ENCODE data around the gene PIBF1. TPM values are rescaled to one million over a fixed set of nuclear protein-coding genes. Genes with fewer than 3 reads are reported as not detected.

Gene PIBF1
- total RNA-seq, 2 experiments from 2014 or later: 17.9 to 19.8 TPM

DNA sequence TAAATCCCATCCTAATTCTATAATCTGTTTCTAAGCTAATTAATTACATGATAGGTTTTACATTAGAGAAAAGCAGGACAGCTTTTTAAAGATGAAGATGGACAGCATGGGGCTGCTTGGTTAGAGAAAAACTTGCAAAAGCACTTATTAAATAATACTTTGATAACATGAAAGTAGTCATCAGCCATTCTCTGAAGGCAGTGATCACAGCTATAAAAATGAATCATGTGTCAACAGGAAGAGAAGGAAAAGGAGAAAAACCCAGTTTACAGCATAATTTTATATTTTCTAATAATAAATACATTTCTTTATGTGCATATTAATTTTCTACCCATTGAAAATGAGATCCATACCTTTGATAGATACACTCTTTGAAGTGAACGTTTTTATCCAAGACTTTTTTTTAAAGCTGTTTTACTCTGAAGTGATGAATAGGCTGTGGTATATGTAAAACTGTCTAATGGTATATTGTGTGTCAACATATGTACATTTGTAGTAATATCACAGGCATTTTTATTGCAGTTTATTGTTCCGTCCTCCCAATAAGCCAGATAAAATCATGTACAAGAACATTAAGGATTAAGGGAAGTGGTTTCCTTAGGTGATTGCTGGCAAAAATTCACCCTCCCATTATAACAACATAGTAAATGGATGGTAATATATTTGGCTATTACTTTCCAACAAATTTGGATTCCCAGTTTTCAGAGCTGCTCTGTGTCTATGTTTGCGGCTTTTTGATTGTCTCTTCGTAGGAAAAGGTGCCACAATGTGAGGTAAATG, 275.5 kb downstream of the PIBF1 start:
- ChIA-PET CTCF (no interaction called here), POLR2A (interaction anchor here (0.5 kb wide), 1 partner anchor 42 kb away, joined by 4 read pairs; no protein-coding TSS in a partner anchor)

DNA sequence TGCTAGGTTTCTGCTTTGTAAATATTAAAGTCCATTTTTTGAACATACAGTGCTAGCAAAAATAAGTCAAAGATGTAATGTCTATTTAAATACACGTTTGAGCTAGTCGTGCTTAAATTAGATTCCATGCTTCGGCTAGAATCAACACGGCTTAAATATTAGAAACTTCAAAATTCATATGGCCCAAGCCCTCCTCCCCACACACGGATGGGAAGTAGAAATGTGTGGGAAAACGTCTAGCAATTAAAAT, 276.1 kb downstream of the PIBF1 start:
- CTCF ChIA-PET: no interaction called here
- POLR2A ChIA-PET: no interaction called here

DNA sequence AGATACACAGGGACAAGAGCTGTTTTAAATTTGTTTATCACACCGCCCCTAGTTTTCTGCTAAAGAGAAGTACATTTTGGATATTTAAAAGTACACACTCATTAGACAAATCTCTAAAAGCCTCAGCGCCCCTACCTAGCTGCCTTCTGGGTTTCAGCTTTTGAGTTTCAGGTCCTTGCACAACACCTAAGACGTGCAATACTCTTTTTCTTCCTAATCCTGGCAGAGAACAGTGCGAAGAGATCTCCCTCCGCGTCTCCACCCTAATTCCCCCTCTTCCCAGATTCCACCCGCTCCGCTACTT, 276.5 kb downstream of the PIBF1 start:
- CTCF ChIA-PET: no interaction called here
- POLR2A ChIA-PET: no interaction called here

DNA sequence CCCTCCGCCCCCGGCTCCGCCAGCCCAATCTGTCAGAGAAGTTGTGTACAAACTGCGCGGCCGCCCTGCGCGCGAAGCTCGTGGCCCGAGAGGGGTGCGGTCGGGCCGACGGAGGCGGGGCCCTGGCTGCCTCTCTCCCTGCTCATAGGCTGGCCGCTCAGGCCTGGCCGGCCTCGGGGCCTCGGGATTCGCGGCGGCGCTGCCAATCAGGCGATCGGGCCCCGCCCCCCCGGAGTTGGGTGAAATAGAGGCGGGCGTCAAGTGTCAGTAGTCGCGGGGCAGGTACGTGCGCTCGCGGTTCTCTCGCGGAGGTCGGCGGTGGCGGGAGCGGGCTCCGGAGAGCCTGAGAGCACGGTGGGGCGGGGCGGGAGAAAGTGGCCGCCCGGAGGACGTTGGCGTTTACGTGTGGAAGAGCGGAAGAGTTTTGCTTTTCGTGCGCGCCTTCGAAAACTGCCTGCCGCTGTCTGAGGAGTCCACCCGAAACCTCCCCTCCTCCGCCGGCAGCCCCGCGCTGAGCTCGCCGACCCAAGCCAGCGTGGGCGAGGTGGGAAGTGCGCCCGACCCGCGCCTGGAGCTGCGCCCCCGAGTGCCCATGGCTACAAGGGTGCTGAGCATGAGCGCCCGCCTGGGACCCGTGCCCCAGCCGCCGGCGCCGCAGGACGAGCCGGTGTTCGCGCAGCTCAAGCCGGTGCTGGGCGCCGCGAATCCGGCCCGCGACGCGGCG, 277.0 kb downstream of the PIBF1 start, which contains the start of gene KLF5:
KLF5 (plus strand) TSS at position 270 of the 724 bp plus-strand sequence; CDS start at position 593, 323 bp downstream.
- ChIA-PET POLR2A (no interaction called here), CTCF (interaction anchor here (0.6 kb wide), 1 partner anchor 935 kb away, joined by 3 read pairs; no protein-coding TSS in a partner anchor)

DNA sequence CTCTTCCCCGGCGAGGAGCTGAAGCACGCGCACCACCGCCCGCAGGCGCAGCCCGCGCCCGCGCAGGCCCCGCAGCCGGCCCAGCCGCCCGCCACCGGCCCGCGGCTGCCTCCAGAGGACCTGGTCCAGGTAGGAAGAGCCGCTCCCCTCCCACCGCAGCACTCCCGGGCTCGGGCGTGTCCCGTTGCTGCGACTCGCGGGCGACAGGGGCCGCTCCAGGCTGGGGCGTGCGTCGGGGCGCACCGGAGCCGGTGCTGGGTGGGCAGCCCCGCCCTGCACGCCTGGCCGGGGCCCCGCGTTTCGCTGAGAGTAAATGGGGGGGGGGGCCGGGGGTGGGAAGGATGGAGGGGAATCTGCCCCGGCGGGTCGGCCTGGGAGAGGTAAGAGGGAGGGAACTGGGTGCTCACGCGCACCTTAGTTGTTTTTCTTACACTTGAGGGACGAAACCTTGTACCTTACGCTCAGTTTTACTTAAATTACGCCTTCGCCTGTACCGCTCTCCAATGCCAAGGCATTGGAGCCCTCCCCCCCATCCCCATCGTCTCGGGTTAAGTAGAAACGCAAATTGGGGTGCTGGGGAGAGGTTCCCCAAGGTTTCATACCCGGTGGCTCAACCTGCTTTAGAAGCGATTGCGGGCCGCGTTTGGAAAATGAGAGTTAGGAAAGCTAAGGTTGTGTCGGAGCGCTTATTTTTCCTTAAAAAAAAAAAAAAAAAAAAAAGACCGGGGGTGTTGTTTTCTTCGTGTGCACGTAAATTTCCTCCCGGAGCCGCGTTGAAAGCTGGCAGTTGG, 277.7 kb downstream of the PIBF1 start:
- ChIA-PET POLR2A (no interaction called here), CTCF (no interaction called here)

DNA sequence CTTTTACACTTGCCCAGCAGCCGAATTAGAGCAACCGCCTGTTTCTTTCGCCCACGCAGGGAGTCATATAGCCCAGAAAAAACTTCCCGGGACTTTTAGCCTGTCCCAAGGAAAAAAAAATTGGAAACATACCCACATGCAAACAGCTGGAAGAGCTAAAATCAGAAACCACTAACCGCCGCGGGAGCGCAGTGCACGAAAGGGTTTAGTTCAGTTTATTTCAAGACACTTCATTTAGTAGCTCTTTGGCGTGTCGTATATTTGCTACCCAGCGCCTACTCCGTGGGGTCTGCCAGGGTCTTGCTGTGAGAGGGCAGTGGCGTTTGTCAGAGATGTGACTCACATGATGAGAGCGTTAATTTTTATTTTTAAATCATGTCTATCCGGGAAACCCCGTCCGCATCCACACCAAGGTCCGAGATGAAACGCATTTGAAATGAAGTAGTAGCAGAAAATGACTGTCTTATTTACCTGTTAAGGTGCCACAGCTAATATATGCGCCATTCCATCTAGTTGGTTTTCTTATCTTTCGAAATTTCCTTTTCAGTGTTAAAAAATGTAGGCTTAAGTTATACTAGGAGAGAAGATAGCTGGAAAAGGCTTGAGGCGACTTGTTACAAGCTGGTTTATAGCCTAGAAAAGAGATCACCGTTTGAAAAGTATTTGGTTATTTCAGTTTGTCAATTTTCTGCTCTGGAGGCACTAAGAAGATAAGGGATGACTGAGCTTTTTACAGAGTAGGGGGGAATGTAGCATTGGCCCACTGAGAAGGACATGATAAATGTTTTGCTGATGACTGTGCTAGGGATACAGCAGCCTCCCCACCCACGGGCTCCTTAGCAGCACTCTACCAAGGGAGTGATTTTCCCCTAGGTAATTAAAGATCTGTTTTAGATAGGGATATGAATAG, 278.6 kb downstream of the PIBF1 start:
- ChIA-PET POLR2A (no interaction called here), CTCF (no interaction called here)

DNA sequence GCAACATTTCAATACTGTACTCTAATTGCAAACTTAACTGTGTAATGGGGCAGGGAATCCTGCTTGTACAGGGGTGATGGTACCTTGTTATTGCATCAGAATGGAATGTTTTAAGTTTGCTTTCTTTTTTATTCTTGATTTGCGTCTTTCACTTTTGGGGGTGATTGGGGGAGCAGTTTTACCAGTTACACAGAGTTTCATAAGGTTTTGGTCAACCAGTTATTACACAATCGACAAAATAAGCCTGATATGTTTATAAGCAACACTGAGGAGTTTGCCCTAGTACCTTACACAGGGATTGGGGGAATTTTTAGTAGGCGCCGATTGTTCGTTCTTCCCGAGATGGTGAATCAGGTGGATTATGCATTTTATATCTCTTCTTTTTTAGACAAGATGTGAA, 279.5 kb downstream of the PIBF1 start:
- POLR2A ChIA-PET: no interaction called here
- CTCF ChIA-PET: no interaction called here

DNA sequence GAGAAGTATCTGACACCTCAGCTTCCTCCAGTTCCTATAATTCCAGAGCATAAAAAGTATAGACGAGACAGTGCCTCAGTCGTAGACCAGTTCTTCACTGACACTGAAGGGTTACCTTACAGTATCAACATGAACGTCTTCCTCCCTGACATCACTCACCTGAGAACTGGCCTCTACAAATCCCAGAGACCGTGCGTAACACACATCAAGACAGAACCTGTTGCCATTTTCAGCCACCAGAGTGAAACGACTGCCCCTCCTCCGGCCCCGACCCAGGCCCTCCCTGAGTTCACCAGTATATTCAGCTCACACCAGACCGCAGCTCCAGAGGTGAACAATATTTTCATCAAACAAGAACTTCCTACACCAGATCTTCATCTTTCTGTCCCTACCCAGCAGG, 279.9 kb downstream of the PIBF1 start:
- ChIA-PET POLR2A (no interaction called here), CTCF (no interaction called here)

DNA sequence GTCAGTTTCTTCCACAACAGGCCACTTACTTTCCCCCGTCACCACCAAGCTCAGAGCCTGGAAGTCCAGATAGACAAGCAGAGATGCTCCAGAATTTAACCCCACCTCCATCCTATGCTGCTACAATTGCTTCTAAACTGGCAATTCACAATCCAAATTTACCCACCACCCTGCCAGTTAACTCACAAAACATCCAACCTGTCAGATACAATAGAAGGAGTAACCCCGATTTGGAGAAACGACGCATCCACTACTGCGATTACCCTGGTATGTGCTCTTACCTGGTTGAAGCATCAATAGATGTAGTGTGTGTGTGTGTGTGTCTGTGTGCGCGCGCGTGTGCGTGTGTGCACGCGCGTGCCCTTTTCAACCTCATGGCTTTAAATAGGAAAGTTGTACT, 280.5 kb downstream of the PIBF1 start:
- POLR2A ChIA-PET: no interaction called here
- CTCF ChIA-PET: no interaction called here

DNA sequence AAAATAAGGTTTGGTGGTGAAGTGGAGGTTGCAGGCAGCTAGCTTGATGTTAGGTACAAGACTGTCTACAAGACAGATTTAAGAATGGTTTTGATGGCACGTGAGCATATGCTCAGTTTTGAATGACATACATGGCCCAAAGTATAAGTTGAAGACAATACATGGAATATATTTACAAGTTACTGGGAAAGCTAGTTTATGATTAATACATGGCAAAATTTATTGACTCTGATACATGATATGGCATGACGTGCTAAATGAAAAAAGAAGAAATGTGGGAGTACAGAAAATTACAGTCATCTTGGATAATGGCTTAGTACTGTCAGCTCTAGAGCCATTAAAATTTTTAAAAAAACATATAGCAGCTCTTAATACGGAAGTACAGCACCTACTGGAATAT, 281.2 kb downstream of the PIBF1 start:
- POLR2A ChIA-PET: no interaction called here
- CTCF ChIA-PET: no interaction called here

DNA sequence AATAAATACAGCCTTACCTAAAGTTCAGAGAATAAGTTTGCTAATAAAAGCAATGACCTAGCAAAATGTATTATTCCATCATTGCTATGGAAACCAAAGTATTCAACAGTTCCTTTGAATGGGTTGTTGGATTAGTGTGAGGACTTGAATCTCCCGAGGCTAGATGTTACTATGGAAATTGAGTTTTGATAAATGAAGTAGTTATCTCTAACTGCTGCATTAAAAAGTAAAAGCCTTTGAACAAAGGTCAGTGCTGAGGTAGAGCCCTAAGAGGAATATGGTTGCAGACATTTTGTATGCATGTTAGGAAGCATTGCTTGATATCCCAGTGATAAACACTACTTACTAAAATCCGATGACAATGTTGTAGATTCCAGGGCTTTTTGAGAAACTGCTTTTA, 283.1 kb downstream of the PIBF1 start:
- CTCF ChIA-PET: no interaction called here
- POLR2A ChIA-PET: no interaction called here

DNA sequence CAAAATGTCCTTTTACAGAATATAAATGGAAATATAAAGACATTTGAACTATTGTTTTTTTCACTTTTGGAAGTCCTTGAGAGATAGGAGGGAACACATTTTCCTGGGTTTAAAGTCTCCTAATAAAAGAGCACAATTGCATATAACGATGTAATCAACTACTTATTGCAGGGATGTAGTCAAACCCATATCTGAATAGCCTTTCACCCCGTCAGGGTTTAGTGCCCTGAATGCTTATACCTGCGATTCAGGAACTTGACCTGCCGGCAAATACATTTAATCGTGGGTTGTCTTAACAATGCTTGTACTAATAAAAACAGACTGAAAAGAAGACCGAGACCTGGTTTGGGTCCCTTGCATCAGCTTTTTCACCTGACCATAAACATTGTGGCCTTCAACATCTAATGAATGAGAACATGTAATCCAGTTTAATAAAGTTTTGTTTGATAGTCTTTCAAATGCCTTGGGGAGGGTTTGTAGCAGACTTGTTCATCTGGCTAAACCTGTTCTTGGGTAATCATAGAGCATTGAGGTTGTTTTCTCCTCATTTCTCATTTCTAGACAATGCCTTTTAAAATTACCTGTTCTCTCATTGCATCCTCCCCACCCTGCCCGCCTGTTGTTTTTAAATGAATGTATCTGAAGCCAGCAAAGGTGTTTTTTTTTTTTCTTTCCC, 283.9 kb downstream of the PIBF1 start:
- POLR2A ChIA-PET: no interaction called here
- CTCF ChIA-PET: no interaction called here

Other genes starting within 250 kb of the PIBF1 start
- 10 to 100 TPM; 30.5 to 30.8 TPM for gene MZT1, start 54.5 kb upstream of the PIBF1 start, total RNA-seq
- gene BORA, start 54.2 kb upstream of the PIBF1 start, total RNA-seq: 10 to 100 TPM; 12.1 to 12.8 TPM
- gene DIS3, start 233 bp upstream of the PIBF1 start, total RNA-seq: 10 to 100 TPM; 55.6 to 56.3 TPM